Measurements from ENCODE around the gene DNASE1L3.

DNA sequence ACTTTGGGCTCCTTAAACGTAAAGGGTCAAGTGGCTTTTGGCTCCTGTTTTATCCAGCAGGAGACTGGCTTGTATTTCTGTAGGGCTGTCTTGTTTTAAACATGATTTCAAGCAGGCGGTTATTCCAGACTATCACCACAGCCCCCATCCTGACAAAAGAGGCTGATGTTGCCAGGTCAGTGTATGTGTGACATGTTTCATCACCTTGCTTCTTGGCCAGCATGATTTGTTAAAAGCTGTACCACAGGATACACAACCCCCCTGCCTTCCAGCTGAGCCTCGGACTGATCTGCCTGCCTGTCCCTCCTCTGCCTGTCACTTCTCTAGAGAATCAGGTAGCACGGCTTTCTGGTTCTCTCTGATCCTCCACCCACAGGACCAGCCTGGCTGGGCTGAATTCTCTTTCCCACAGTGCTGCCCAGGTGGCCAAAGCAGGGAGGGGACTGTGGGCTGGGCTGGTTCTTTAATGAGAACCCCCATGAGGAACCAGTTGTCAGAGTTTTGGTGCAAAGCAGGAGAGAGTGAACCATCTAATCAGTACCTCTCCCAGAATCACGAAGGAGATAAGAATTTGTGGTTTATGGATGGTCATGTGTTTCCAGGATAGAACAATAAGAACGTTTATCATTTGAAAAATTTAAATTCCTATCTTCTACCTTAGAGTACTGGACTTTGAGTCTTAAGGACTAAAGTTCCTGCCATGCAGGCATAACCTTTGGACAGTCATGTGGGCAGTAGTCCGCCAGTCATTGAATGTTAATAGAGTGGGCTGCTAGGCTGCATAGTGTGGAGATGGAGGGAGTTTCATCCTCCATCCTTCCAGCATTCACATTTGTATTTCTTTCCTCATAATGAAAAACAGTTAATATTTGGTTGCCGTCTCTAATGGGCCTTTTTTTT lies 35.6 kb upstream of the DNASE1L3 start:
- TF ChIP-seq, protein P1, sequence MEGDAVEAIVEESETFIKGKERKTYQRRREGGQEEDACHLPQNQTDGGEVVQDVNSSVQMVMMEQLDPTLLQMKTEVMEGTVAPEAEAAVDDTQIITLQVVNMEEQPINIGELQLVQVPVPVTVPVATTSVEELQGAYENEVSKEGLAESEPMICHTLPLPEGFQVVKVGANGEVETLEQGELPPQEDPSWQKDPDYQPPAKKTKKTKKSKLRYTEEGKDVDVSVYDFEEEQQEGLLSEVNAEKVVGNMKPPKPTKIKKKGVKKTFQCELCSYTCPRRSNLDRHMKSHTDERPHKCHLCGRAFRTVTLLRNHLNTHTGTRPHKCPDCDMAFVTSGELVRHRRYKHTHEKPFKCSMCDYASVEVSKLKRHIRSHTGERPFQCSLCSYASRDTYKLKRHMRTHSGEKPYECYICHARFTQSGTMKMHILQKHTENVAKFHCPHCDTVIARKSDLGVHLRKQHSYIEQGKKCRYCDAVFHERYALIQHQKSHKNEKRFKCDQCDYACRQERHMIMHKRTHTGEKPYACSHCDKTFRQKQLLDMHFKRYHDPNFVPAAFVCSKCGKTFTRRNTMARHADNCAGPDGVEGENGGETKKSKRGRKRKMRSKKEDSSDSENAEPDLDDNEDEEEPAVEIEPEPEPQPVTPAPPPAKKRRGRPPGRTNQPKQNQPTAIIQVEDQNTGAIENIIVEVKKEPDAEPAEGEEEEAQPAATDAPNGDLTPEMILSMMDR (conservative IDR thresholded peaks at IDR 0.05; ENCODE audit: low read depth, low read length) = no peak
- TF ChIP-seq EZH2phosphoT487 (IDR thresholded peaks at IDR 0.05; ENCODE audit: borderline replicate concordance, low read length) (no peak), EZH2 (IDR thresholded peaks at IDR 0.05; ENCODE audit: low read length, unreplicated experiment) (no peak)

Measured in PC-3 (cell line).